ENCODE measurements around the gene SUMF1.

- TF ChIP-seq CTCF (IDR thresholded peaks at IDR 0.05) (no peak), POLR2AphosphoS5 (IDR thresholded peaks at IDR 0.05) (no peak)
These were observed 18.9 kb downstream of the SUMF1 start for GRCh38 chr3:4448187-4448586.

Data from esophagus muscularis mucosa (tissue), 3 donors.